DOHH2 (cell line): ENCODE measurements around the gene SLC45A3.

Experiments
- EZH2phosphoT487 ChIP-seq: fragments of 200-600 bp; sonication (generic); IDR thresholded peaks from 2 replicates; pipeline ENCODE4 v1.6.1; 2017; ENCODE audit warnings: borderline replicate concordance, mild to moderate bottlenecking, antibody characterized with exemption, low read length, moderate library complexity, mixed read lengths
- TF ChIP-seq, protein P1 (sequence below): fragments of 200-600 bp; sonication (generic); IDR thresholded peaks from one replicate; pipeline ENCODE4 v1.5.1; 2014; ENCODE audit warnings: antibody characterized with exemption, mild to moderate bottlenecking, low read depth, low read length; ENCODE audit not compliant: poor library complexity, severe bottlenecking

DNA sequence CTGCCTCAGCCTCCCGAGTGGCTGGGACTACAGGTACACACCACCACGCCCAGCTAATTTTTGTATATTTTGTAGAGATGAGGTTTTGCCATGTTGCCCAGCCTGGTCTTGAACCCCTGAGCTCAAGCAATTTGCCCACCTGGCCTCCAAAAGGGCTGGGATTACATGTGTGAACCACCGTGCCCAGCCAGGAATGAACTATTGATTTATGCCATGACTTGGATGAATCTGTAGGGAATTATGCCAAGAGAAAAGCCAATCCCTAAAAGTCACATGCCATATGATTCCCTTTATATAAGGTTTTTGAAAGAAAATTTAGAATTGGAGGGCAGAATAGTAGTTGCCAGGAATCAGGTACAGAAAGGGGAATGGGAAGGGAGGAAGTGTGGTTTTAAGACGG is 19.1 kb upstream of the SLC45A3 start:
- TF ChIP-seq, protein P1, sequence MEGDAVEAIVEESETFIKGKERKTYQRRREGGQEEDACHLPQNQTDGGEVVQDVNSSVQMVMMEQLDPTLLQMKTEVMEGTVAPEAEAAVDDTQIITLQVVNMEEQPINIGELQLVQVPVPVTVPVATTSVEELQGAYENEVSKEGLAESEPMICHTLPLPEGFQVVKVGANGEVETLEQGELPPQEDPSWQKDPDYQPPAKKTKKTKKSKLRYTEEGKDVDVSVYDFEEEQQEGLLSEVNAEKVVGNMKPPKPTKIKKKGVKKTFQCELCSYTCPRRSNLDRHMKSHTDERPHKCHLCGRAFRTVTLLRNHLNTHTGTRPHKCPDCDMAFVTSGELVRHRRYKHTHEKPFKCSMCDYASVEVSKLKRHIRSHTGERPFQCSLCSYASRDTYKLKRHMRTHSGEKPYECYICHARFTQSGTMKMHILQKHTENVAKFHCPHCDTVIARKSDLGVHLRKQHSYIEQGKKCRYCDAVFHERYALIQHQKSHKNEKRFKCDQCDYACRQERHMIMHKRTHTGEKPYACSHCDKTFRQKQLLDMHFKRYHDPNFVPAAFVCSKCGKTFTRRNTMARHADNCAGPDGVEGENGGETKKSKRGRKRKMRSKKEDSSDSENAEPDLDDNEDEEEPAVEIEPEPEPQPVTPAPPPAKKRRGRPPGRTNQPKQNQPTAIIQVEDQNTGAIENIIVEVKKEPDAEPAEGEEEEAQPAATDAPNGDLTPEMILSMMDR = no peak
- TF ChIP-seq EZH2phosphoT487 = no peak
